ENCODE measurements around the gene SLC45A1.

Gene SLC45A1

GRCh38 chr1:8356256-8357209 lies 38.6 kb downstream of the SLC45A1 start:
- DNase-seq, result no peak

- DNase-seq, result no peak
These were observed 39.6 kb downstream of the SLC45A1 start for GRCh38 chr1:8357329-8358101.

GRCh38 chr1:8358241-8358896 lies 40.5 kb downstream of the SLC45A1 start:
- no peak for DNase-seq

- DNase-seq, result no peak
These were observed 41.1 kb downstream of the SLC45A1 start for GRCh38 chr1:8358897-8359616.

- no peak for DNase-seq
These were observed 41.9 kb downstream of the SLC45A1 start for GRCh38 chr1:8359617-8360481.

- DNase-seq, result no peak
These were observed 42.7 kb downstream of the SLC45A1 start for GRCh38 chr1:8360493-8361197.

GRCh38 chr1:8361198-8361849 lies 43.4 kb downstream of the SLC45A1 start:
- no peak for DNase-seq

GRCh38 chr1:8362701-8363101 lies 44.8 kb downstream of the SLC45A1 start:
- DNase-seq, result no peak

GRCh38 chr1:8363186-8363766 lies 45.4 kb downstream of the SLC45A1 start:
- no peak for DNase-seq

GRCh38 chr1:8363767-8364301 lies 45.9 kb downstream of the SLC45A1 start:
- no peak for DNase-seq

- DNase-seq, result no peak
These were observed 46.9 kb downstream of the SLC45A1 start for GRCh38 chr1:8364528-8365442.

- DNase-seq, result no peak
These were observed 47.9 kb downstream of the SLC45A1 start for GRCh38 chr1:8365661-8366362.

- DNase-seq, result no peak
These were observed 49.8 kb downstream of the SLC45A1 start for GRCh38 chr1:8367571-8368194.

GRCh38 chr1:8368956-8369639 lies 51.2 kb downstream of the SLC45A1 start:
- no peak for DNase-seq

GRCh38 chr1:8370046-8370881 lies 52.4 kb downstream of the SLC45A1 start:
- DNase-seq, result no peak

GRCh38 chr1:8370905-8371315 lies 53.0 kb downstream of the SLC45A1 start:
- no peak for DNase-seq
